Uterus (tissue), 4 donors: Measurements from ENCODE around the gene MMUT. TPM values are rescaled to one million over a fixed set of nuclear protein-coding genes. Genes with fewer than 3 reads are reported as not detected.
"Not testable (repeated sequence)": the region's sequence is repeated elsewhere in the genome, so short reads cannot be mapped to it uniquely, and the experiment has no call there.

Experiments used
- DNase-seq, 2 donors: peaks; one replicate each; pipeline ENCODE4 v3.0.0-alpha.2; 2019 to 2020
- H3K27ac ChIP-seq, 2 donors: fragments of 200-600 bp; sonication (generic); 1 replicate in 1 of 2; 2 replicates in 1 of 2; pipeline ENCODE4 v1.5.1; 2016 to 2018
- H3K27me3 ChIP-seq, 2 donors: fragments of 200-600 bp; sonication (generic); one replicate each; pipeline ENCODE4 v1.5.1; 2018 to 2019; ENCODE audit warnings: control low read depth in 1 of 2
- H3K36me3 ChIP-seq, 2 donors: fragments of 200-600 bp; sonication (generic); one replicate each; pipeline ENCODE4 v1.5.1; 2019; ENCODE audit warnings: control low read depth in 1 of 2
- H3K4me1 ChIP-seq, 2 donors: fragments of 200-600 bp; sonication (generic); one replicate each; pipeline ENCODE4 v1.5.1; 2018 to 2019; ENCODE audit warnings: control low read depth in 1 of 2
- H3K4me3 ChIP-seq, 2 donors: fragments of 200-600 bp; sonication (generic); 1 replicate in 1 of 2; 2 replicates in 1 of 2; pipeline ENCODE4 v1.5.1; 2018 to 2019; ENCODE audit warnings: mild to moderate bottlenecking in 1 of 2
- H3K9me3 ChIP-seq, 2 donors: fragments of 200-600 bp; sonication (generic); one replicate each; pipeline ENCODE4 v1.5.1; 2019; ENCODE audit warnings: control low read depth in 1 of 2
- CTCF ChIP-seq, 4 experiments: fragments of 200-600 bp in 2 of 4; fragments of 450-650 bp in 2 of 4; sonication (generic) in 2 of 4; IDR thresholded peaks; one replicate each; pipeline ENCODE4 v1.5.1; 2016 to 2019; ENCODE audit warnings: antibody characterized with exemption in 4 of 4, mild to moderate bottlenecking in 2 of 4, moderate library complexity in 1 of 4
- POLR2A ChIP-seq, 2 donors: fragments of 450-650 bp; IDR thresholded peaks; one replicate each; pipeline ENCODE4 v1.6.1; 2016; ENCODE audit warnings: antibody characterized with exemption in 2 of 2, mild to moderate bottlenecking in 1 of 2, moderate library complexity in 1 of 2
- intact Hi-C: fragments of 100-400 bp; cut with DNase I; formaldehyde crosslinking; loops from one replicate; pipeline ENCODE4 v1.15.1; 2023; ENCODE audit warnings: low total_unique reads
- total RNA-seq, 4 donors: library from RNA; depleted of rRNA in 3 of 4; stranded (reverse); fragments of >200 nt in 3 of 4; gene quantifications; one replicate each; pipeline versions ENCODE4 v1.1.0 to v1.2.4, GENCODE V29; 2014 to 2023
- donor health status: DM: yes; HTN: yes; CAD: no.

The MMUT gene
- total RNA-seq, 4 donors from 2014 or later, result 4.1 to 31.4 (median 19.8) TPM

- Histone ChIP-seq H3K9me3 (no peaks in the 10 kb centered on the region), H3K27ac (no peak overlapping the region), H3K4me1 (no peaks in the 10 kb centered on the region), H3K4me3 (no peak overlapping the region), H3K36me3 (no peaks in the 10 kb centered on the region), H3K27me3 (no peaks in the 10 kb centered on the region)
- TF ChIP-seq POLR2A (IDR thresholded peaks at IDR 0.05) (no peak), CTCF (IDR thresholded peaks at IDR 0.05) (no peak)
- intact Hi-C loops, result no loop called here
- DNase-seq, result no peak
Measured at GRCh38 chr6:49406250-49406970, 56.6 kb downstream of the MMUT start.

GRCh38 chr6:49401063-49401462 lies 62.0 kb downstream of the MMUT start:
- Histone ChIP-seq H3K27me3 (no peaks in the 10 kb centered on the region), H3K4me3 (no peak overlapping the region), H3K36me3 (no peaks in the 10 kb centered on the region), H3K4me1 (no peaks in the 10 kb centered on the region), H3K27ac (no peak overlapping the region), H3K9me3 (no peaks in the 10 kb centered on the region)
- TF ChIP-seq CTCF (IDR thresholded peaks at IDR 0.05) (no peak), POLR2A (IDR thresholded peaks at IDR 0.05) (no peak)
- no peak for DNase-seq
- intact Hi-C loops, result no loop called here

- H3K4me3 ChIP-seq, H3K27ac ChIP-seq, H3K36me3 ChIP-seq, intact Hi-C loops, H3K27me3 ChIP-seq, DNase-seq, H3K9me3 ChIP-seq, H3K4me1 ChIP-seq: not testable (repeated sequence)
Measured at GRCh38 chr6:49386667-49387508, 76.2 kb downstream of the MMUT start.

- DNase-seq, result no peak
- no peak overlapping the region for H3K4me3 ChIP-seq
- TF ChIP-seq POLR2A (IDR thresholded peaks at IDR 0.05), result no peak
- no peak for TF ChIP-seq CTCF (IDR thresholded peaks at IDR 0.05)
- H3K9me3 ChIP-seq, result no peaks in the 10 kb centered on the region
- H3K27ac ChIP-seq, result no peak overlapping the region
- H3K4me1 ChIP-seq, result no peaks in the 10 kb centered on the region
- H3K36me3 ChIP-seq, result no peaks in the 10 kb centered on the region
- H3K27me3 ChIP-seq, result no peaks in the 10 kb centered on the region
- intact Hi-C loops, result no loop called here
Measured at GRCh38 chr6:49384904-49385303, 78.1 kb downstream of the MMUT start.

Other genes with a start within 250 kb of the MMUT start
- 1 to 10 TPM; 1.5 to 9.5 (median 3.4) TPM for gene CENPQ, start 117 bp upstream of the MMUT start, total RNA-seq
- gene GLYATL3, start 36.7 kb upstream of the MMUT start, total RNA-seq, result not detected
- 10 to 100 TPM in 1 of 4 donors, 1 to 10 TPM in 2, under 1 TPM in 1; 0.88 to 18.1 (median 3.5) TPM for gene C6orf141, start 87.4 kb upstream of the MMUT start, total RNA-seq
- gene RHAG, start 173.6 kb upstream of the MMUT start, total RNA-seq, result 1 to 10 TPM in 1 of 4 donors, not detected in 3; 3.2 TPM